Measurements from ENCODE around the gene IRAK3.

GRCh38 chr12:66187821-66188220 is 1.2 kb upstream of the IRAK3 start:
- TF ChIP-seq CTCF (IDR thresholded peaks at IDR 0.05; ENCODE audit: borderline replicate concordance, extremely low read depth, low read length, poor library complexity, severe bottlenecking) (no peak), EZH2 (IDR thresholded peaks at IDR 0.05; ENCODE audit: borderline replicate concordance, low read depth, low read length, severe bottlenecking) (no peak)
